ENCODE measurements around the gene REEP1.
"Not testable (repeated sequence)": the region's sequence is repeated elsewhere in the genome, so short reads cannot be mapped to it uniquely, and the experiment has no call there.

Gene REEP1

DNA sequence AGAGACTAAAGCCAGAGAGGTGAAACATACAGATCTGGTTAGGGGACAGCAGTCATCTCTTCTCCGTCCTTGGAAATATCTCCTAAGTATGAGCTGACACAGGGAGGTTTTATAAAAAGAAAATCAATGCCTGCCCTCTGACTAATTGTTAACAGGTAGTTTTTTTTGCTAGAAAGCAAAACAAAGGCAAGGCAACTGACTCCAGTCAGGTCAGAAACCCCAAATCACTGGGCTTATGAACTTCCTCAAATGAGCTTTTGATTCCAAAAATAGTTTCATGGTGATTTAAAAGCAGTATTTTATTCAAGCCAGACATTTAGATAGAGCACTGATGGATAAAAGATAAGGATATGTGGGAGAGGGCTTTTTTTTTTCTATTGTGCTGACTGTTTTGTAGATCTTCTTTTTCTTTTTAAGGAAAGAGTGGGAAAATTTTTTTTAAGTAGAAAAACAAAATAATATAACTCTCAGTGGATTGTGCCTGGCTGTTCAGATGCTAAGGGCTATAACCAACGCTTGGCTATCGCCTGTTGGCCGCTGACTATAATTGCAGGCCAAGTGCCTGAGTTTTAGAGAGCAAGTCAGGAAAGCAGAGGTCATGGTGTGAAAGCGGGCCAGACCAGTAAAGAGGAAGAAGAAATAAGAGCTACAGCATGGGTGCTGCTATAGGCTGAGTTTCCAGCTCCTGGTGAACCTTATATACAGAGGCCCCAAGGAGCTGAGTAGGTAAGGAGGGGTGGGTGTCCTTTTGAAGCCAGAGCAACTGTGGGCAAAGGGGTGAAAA, 93.3 kb downstream of the REEP1 start:
- DNase-seq (ENCODE audit: low read depth in 2 of 2) = no peak

DNA sequence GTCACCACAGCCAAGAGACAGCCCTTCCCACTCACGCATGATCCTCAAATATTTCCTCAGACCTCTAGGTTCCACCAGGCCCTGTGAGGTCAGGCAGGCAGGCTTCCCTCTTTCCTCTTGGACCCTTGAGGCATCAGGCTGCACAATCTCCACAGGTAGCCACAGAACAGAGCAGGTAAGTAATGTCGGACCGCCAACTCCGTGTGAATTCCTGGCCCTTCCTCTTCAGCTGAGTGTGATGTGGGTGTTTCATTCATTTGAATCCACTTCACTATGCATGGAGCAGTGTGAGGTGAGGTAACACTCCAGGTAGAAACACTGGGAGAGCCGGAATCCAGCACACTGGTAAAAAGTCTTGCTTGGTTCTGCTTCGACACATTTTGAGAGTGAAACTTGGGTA, 94.2 kb downstream of the REEP1 start:
- DNase-seq (ENCODE audit: low read depth in 2 of 2) = no peak

DNA sequence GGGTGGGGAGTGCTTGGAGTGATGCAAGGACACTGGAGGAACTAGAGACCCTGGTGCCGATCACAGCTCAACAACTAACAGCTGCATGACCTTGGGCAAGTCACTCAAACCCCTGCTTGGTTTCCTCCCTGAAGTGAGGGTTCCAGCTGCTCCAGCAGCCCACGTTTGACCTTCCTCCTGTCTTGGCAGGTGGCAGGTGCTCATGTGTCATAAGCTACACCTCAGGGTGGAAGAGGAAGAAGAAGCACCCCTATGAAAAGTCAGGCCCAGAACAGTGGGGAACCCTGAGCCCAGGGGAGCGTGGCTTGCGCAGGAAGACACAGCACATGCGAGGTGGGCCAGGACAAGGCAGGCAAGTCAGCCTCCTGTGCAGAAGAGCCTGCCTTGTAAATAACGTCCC, 95.8 kb downstream of the REEP1 start:
- no peak for DNase-seq (ENCODE audit: low read depth in 2 of 2)

DNA sequence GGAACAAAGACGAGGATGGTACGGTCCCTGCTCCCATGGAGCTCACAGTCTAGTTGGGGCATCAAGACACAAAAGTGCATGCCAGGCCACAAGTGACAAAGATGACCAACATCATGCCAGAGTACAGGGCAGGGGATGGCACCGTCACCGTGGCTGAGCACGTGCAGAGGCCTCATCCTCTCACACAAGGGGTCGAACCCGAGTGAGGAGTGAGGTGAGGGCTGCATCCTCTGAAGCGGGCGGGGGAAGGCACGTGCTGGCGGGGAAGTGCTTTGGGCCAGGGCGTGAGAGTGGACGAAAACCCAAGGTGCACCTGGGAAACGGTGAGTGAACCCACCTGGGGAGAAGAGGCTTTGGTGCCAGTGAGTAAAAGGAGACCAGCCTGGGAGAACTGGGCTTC, 97.2 kb downstream of the REEP1 start:
- no peak for DNase-seq (ENCODE audit: low read depth in 2 of 2)

DNA sequence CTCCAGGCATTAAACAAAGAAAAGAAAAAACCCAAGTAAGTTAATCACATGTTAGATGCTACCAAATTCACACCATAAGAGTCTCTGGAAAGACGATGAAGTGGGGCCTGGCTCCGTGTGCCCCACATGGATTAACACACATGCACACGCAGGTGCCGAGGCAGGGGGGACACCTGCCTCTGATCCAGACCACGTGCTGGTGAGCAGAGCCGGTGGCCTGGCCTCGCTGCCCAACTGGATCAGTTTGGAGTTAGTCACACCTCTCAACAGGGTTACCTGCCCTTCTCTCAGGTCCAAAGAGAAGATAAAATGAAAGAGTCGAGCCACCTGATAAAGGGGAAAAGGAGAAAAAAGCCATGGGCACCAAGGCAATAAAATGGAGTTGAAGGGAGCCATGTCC, 97.7 kb downstream of the REEP1 start:
- no peak for DNase-seq (ENCODE audit: low read depth in 2 of 2)

DNA sequence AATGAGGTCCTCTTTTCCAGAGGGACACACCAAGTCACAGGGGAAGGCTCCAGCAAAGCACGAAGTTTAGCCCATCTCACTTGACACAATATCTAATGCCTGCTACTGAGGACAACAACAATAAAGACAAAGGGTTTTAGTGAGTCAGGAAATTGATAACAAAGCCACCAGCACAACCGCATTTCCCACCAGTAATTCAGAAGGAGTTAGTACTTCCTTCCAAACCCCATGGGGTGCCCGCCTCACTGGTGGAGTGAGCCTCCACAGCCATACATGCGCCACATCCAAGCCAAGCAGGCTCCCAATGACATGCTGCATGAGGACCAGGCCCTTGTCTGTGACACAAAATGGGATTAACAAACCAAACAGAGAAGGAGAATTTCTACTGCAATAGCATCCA, 98.1 kb downstream of the REEP1 start:
- DNase-seq (ENCODE audit: low read depth in 2 of 2) = no peak

DNA sequence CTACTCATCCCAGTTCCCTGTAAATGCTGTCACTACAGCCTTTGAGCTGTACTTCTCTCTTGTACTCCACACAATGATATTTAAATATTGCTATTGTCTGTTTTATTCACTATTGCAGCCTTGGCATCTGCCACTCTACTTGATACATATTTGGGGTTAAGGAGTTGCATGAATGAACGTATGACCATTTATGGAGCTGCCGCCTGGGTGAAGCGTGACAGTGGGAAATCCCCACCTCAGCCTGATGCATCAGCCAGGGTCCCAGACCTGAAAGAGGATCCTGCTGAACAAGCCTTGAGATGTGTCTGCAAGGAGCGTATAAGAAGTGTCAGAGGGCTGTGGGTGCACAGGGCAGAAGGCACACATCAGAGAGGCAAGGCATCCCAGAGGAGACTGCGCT, 99.1 kb downstream of the REEP1 start:
- DNase-seq (ENCODE audit: low read depth in 2 of 2) = peak; percentile 25 to 34

DNA sequence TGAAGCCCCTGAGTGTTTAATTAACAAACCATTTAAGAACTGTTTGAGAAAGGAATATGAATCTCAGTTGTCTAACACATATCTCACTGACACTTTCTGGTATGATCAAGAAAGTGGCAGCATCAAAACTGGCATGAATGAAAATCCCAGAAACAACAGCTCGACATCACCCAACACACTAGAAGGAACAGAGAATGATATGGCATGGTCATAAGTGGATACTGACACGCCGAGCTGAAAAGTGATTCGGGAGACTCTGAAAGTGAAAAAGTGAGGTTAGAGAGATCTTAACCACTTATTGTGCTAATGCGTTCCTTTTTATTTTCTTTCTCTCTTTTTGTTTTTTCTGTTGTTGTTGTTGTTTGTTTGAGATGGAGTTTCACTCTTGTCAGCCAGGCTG, 100.3 kb downstream of the REEP1 start:
- DNase-seq (ENCODE audit: low read depth in 2 of 2) = no peak

DNA sequence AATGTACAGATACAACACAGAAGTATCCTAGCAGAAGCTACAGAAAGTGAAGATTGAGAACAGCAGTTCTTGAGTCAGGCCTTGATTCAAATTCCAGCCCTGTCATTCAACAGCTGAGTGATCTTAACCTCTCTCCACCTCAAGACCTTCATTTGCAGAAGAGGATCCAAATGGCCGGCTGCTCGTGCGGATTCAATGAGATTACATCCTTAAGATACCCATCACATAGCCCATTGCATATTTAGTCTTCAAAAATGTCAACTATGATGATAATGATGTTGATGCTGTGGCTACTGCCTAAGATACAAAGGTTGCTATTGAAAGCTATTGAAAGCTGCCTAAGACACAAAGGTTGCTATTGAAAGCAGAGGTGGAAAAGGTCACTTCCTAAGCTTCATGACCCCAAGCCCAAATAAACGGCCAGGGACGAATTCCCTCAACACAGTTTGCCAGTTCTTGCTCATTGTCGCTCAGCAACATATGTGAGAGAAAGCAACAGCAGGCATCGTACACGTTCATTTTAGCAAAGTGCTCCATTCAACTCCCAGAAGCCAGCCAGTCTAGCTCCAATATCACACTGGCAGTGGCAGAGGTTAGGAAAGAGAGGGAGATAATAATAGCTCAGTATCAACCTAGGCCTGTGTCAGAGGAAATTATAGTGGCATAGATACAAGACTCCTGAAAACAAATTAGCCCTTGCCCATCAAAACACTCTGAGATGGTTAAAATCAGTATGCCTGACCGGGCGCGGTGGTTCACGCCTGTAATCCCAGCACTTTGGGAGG, 102.0 kb downstream of the REEP1 start:
- DNase-seq (ENCODE audit: low read depth in 2 of 2) = no peak

DNA sequence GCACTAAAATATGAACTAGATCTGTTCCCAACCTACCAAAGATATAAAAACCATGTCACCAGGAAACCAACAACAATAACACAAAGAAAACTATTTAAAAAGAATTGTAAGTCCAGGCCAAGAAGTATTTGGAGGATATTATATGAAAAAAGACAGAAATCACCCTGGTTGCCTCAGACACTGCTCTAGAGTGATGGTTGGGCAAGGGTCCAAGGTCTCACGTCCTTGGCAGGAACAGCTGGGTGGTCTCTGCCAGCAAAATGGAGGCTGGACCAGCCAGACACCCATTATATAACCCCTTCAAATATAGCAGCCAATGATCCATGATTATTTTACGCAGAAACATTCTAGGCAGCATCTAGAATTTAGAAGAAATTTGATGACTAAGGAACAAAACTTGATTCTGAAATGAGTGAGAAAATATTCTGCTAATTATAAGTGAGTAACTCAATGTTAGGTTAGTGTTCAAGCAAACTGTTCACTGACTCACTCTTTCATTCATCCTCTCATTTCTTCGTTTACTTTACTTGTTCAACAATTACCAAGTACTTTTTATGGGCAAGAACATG, 102.8 kb downstream of the REEP1 start:
- DNase-seq (ENCODE audit: low read depth in 2 of 2) = no peak

DNA sequence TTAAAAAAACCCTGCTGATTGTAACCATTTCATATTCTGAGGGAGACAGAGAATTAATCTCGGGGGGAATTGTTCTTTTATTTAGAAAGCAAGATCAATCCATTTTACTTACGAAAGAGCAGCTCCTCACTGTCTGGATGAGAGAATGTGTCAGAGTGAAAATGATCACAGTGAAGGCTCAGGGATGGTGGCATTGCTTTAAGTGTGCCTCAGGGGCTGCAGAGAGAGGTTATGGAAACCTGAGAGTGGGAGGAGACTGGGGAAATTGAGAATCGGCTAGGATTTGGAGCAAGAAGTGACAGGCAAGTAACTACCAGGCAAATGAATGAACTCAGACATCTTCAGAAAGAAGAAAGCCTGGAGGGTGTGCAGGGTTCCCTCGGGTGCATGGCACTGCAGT, 104.0 kb downstream of the REEP1 start:
- DNase-seq (ENCODE audit: low read depth in 2 of 2) = no peak

DNA sequence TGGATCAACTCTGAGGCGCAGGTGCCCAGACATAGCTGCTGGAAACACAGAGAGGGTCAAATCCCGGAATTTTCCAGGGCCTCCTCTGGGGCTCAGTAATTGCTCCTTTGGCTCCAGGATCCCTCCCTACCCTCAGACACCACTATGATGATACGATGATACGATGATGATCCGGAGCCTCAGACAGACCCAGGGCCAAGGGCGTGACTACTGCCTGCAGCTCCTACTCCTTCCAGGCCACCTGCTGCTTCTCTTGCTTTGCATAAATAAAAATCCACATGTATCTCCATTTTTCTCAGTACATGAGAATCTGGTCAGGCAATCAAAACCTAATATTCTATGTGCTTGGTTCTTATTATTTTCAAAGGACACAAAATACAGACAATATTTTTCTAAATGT, 104.5 kb downstream of the REEP1 start:
- DNase-seq (ENCODE audit: low read depth in 2 of 2) = no peak

DNA sequence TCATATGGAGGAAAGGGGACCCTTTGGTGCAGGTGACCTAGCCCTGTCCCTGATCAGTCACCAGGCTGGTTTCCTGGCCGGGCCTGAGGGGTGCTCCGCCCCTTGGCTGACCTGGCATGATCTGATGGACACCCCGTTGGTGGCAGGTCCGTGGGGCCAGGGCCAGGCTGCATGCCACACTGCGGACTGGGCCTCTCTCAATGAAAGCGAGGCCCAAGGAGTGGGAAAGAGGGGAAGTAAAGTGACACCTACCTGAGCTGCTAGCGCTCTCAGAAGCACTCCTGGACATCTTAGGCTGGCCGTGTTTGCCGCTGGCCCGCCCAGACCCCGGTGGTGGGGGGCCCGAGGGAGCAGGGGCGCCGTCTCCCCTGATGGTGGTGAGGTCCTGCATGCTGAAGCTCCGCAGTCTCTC, 105.0 kb downstream of the REEP1 start:
- DNase-seq (ENCODE audit: low read depth in 2 of 2) = no peak

DNA sequence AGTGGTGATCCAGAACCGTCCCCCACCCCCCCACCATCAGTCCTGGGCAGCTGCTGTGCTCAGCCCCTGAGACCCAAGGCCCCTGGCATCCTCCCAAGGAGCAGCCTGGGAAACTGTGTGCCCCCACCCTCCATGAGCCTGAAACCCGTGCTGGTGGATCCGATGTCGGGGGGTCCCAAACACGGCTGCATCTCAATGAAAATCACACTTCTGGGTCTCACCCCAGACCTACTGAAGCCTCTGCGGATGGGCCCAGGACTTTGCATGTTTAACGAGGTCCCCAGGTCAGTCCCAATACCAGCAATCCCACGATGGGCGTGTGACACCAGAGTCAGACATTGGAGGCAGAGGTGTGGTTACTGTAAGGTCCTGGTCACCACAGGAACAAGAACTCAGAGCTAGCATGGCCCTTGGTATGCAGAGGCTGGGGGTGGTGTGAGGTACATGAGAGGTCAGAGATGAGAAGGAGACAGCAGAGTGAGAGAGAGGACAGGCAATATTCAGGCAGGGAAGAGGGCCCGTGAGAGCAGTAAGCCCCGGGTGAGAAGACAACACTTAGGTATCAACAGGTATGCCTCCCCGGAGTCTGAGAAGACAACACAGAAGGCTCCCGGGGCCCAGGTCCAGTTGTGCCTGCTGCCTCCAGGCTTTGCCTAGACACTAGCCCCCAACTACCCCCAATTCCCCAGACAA, 105.6 kb downstream of the REEP1 start:
- DNase-seq (ENCODE audit: low read depth in 2 of 2) = no peak

DNA sequence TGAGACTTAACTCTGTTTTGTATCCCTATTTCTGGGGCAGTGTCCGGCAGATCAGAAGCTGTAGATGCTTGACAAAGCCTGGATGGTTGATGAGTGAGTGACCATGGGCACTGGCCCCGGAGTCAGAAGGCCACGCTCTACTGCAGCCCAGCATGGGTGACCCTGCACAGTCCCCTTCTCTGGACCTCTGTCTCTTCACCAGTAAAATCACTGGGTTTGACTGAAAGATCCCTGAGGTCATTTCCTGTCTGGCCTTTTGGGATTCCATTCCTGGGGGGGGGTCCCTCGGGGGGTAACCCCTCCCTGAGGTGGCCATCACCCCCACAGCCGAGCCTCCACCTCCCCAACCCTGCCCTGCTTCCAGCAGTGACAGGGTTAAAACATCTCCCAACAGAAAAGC, 106.5 kb downstream of the REEP1 start:
- DNase-seq (ENCODE audit: low read depth in 2 of 2) = no peak

DNA sequence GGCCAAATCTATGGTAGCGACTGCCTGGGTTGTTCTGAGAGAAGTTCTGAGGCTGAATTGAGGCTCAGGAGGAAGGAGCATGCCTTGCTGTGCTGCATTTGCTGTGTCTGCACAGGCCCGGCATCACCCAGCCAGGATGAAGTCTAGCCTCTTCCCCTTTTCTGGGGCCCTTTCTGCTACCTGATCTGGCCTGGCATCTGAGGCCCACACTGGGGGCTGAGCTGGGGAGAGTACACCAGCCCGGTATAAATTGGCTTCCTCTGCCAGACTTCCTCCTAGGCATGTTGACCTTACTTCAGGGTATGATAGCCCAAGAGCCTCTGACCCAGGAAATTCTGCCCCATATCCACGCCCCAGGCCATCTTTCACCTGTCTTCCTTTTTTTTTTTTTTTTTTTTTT, 108.2 kb downstream of the REEP1 start:
- DNase-seq (ENCODE audit: low read depth in 2 of 2) = no peak

DNA sequence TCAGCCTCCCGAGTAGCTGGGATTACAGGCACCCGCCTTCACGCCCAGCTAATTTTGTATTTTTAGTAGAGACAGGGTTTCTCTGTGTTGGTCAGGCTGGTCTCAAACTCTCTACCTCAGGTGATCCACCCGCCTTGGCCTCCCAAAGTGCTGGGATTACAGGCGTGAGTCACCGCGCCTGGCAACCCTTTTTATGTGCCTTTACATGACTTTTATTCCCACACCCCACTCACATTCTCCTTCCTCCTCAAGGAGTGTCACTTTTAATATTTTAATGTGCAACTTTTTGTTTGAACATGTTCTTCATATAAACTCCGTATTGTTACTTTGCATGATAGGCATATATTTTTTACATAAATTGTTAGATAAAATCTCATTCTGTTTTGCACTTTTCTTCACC, 108.9 kb downstream of the REEP1 start:
- DNase-seq (ENCODE audit: low read depth in 2 of 2) = not testable (repeated sequence)

DNA sequence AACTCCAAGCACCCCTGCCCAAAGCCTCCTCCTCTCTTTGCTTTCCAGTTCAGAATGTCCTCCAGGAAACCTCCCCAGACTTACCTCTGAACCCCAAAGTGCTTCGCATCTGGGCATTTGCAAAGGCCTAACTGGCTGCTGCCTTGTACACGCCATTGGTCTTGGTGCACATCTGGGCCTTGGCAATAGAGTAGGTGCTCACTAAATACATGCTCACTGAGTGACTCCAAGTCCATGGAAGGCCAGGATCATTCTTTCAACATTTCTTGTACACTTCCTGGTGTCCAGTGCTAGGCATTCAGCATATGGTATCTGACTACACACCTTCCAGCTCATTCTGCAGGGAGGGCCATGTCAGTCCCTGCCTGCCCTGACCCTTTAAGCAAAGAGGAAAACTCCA, 109.7 kb downstream of the REEP1 start:
- no peak for DNase-seq (ENCODE audit: low read depth in 2 of 2)

DNA sequence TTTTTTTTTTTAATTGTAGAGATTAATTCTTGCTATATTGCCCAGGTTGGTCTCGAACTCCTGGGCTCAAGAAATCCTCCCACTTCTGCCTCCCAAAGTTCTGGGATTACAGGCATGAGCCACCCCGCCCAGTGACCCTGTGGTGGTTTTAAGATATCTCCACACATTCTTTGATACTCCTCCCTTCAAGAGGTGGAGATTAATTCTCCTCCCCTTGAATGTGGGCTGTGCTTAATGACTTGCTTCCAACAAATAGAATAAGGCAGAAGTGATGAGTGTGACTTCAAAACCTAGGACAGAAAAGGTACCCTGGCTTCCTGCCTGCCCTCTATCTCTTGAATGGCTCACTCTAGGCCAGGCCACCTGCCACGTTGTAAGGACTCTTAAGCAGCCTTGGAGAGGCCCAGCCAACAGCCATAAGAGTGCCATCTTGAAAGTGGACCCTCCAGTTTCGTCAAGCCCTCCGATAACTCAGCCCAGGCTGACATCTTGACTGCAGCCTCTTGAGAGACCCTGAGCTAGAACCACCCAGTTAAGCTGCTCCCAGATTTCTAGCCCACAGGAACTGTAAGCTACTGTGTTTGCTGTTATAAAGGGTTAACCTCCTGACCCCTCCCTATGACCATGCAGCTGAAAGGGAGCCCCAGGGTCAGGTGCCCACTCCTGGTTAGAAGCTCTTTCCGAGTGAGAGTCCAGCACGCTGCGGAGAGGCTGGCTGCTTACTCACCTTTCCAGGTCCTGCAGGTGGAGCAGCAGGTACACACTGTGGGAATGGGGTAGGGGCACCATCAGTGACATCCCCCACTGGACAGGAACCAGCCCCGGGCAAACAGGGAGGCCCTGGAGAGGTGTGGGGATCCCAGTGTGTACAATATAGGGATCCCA, 110.5 kb downstream of the REEP1 start:
- no peak for DNase-seq (ENCODE audit: low read depth in 2 of 2)

DNA sequence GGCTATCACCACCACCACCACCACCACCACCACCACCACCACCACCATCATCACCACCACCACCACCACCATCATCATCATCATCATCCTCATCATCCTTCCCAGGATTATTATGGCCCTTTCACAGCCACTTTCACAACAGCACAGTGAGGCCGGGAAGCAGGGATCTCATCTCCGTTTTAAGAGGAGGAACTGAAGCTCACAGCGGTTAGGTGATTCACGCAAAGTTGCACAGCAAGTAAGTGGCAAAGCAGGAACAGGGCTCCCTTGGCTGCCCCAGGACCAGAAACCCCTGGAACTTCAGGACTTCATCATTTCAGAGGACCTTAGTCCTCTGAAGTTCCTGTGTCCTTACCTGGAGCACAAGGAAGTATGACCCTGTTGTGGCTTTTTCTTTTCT, 111.4 kb downstream of the REEP1 start:
- DNase-seq (ENCODE audit: low read depth in 2 of 2) = no peak

DNA sequence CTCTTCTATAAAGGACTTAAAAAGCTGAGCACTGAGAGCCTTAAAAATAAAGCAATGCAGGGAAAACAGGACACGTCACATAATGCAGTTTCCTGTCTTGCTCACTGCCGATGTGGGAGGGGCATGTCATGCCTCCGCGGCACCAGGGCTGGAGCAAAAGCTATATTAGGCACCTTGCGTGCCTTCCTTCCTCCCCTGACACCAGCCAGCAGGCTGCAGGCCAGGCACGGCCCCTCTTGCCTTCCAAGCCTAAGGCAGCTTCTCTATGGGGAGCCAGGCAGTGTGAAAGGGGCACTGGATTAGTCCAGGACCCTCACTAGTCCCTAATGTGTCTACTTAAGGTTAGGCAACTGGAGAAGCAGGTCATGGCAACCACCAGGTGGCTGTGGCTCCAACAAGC, 111.8 kb downstream of the REEP1 start:
- DNase-seq (ENCODE audit: low read depth in 2 of 2) = peak; percentile 16 to 26

Data from activated CD4-positive, alpha-beta T cell treated with anti-CD3 and anti-CD28 coated beads for 24 hours (primary cell).